AG04449 (cell line): ENCODE measurements around the gene SIRT3.

Source experiments
- CTCF ChIA-PET: fragments of 350-600 bp; formaldehyde crosslinking; extraction: SDS; loops from one replicate; lab custom pipeline; 2021; ENCODE audit warnings: antibody characterized with exemption; lab: Yijun Ruan, JAX
- POLR2A ChIA-PET: fragments of 400-600, 350-600 bp; formaldehyde crosslinking; extraction: SDS; loops from one replicate; lab custom pipeline; 2020; ENCODE audit warnings: antibody characterized with exemption, inconsistent platforms; lab: Yijun Ruan, JAX
- DNase-seq: peaks from one replicate; pipeline ENCODE4 v3.0.0-alpha.2; 2010; ENCODE audit warnings: low read depth, low spot score
- H3K4me3 ChIP-seq: 2 replicates; pipeline ENCODE4 v1.5.1; 2011; ENCODE audit warnings: low read depth, mild to moderate bottlenecking, control low read depth, low read length
- CTCF ChIP-seq: IDR thresholded peaks from one replicate; pipeline ENCODE4 v1.5.1; 2011; ENCODE audit warnings: mild to moderate bottlenecking, moderate library complexity, low read length, control low read depth, inconsistent platforms; ENCODE audit not compliant: insufficient read depth; ENCODE audit errors: missing control alignments

SIRT3 gene

GRCh38 chr11:261624-262023 lies 25.5 kb upstream of the SIRT3 start:
- ChIA-PET POLR2A (no interaction called here), CTCF (interaction anchor here (1.2 to 2.2 kb wide), 3 partner anchors 8 to 11 kb away, joined by 3 to 10 read pairs (median 3); no protein-coding TSS in a partner anchor)
- no peak for TF ChIP-seq CTCF
- no peak overlapping the region for H3K4me3 ChIP-seq
- no peak for DNase-seq

- H3K4me3 ChIP-seq = no peak overlapping the region
- no peak for DNase-seq
- CTCF ChIA-PET = interaction anchor here (1.7 kb wide), 1 partner anchor 9 kb away, joined by 8 read pairs; no protein-coding TSS in a partner anchor
- POLR2A ChIA-PET = no interaction called here
- TF ChIP-seq CTCF = no peak
Measured at GRCh38 chr11:259413-259812, 23.3 kb upstream of the SIRT3 start.

- no peak overlapping the region for H3K4me3 ChIP-seq
- no peak for DNase-seq
- CTCF ChIA-PET = interaction anchor here (0.8 to 2.4 kb wide), 2 partner anchors 10 to 19 kb away, joined by 3 to 7 read pairs; no protein-coding TSS in a partner anchor
- no peak for TF ChIP-seq CTCF
- POLR2A ChIA-PET = no interaction called here
Measured at GRCh38 chr11:257766-258493, 21.8 kb upstream of the SIRT3 start.

GRCh38 chr11:256952-257737 lies 21.0 kb upstream of the SIRT3 start:
- CTCF ChIA-PET = interaction anchor here (2.4 kb wide), 1 partner anchor 9 kb away, joined by 7 read pairs; no protein-coding TSS in a partner anchor
- no peak for TF ChIP-seq CTCF
- no peak overlapping the region for H3K4me3 ChIP-seq
- DNase-seq = no peak
- POLR2A ChIA-PET = no interaction called here

- H3K4me3 ChIP-seq = no peak overlapping the region
- DNase-seq = no peak
- ChIA-PET CTCF (interaction anchor here (3.2 kb wide), 1 partner anchor 14 kb away, joined by 10 read pairs; no protein-coding TSS in a partner anchor), POLR2A (no interaction called here)
- no peak for TF ChIP-seq CTCF
Measured at GRCh38 chr11:255816-256215, 19.7 kb upstream of the SIRT3 start.

GRCh38 chr11:255176-255575 lies 19.0 kb upstream of the SIRT3 start:
- no peak for TF ChIP-seq CTCF
- CTCF ChIA-PET = interaction anchor here (2.1 to 3.2 kb wide), 2 partner anchors 13 to 193 kb away, joined by 6 to 10 read pairs; no protein-coding TSS in a partner anchor
- POLR2A ChIA-PET = no interaction called here
- DNase-seq = no peak
- H3K4me3 ChIP-seq = no peak overlapping the region
